K562 (cell line): ENCODE results near the gene OR13J1. TPM values are rescaled to one million over a fixed set of nuclear protein-coding genes. Genes with fewer than 3 reads are reported as not detected.

Source experiments
- ATAC-seq: fragments of 200-7000 bp; cut with Tn5 transposase; 3 replicates; pipeline ENCODE4 v1.9.1; 2020; ENCODE audit warnings: moderate library complexity
- BruUV-seq: library from RNA; stranded (reverse); fragments of 400-500 nt; replicated peaks from 2 replicates; lab custom pipeline; 2021; lab: Mats Ljungman, UMichigan
- CTCF ChIA-PET: fragments of 300-600 bp; formaldehyde crosslinking; extraction: SDS; loops from one replicate; lab custom pipeline; 2021; ENCODE audit warnings: low intra/inter-chr PET ratio; lab: Yijun Ruan, JAX
- POLR2A ChIA-PET: fragments of 300-600, 350-650 bp; sonication (Branson Sonifier 250); formaldehyde crosslinking; extraction: SDS; loops from one replicate; lab custom pipeline; 2021; ENCODE audit warnings: antibody characterized with exemption, inconsistent platforms; lab: Yijun Ruan, JAX
- DNase-seq, 4 experiments: peaks; one replicate each; pipeline versions ENCODE4 v3.0.0 to v3.0.0-alpha.2; 2011 to 2018; ENCODE audit warnings: low spot score in 3 of 4, mixed read lengths in 3 of 4; ENCODE audit errors: extremely low read depth in 1 of 4
- FAIRE-seq: peaks from 2 replicates; lab custom pipeline; 2011; peaks lifted over from hg19 to GRCh38; lab: Jason Lieb, UNC
- H2AFZ ChIP-seq: 2 replicates; pipeline ENCODE4 v1.6.0; 2011; ENCODE audit warnings: low read depth, low read length, control low read depth, inconsistent platforms
- H3K27ac ChIP-seq: fragments of 200-600 bp; 3 replicates; pipeline ENCODE4 v1.8.0; 2011; ENCODE audit warnings: low read depth, mild to moderate bottlenecking, control low read depth, inconsistent platforms, low read length, moderate library complexity, mixed read lengths; ENCODE audit errors: extremely low read depth
- H3K27me3 ChIP-seq, 2 experiments: fragments of 300-600 bp in 1 of 2; 2 replicates in 1 of 2; 3 replicates in 1 of 2; pipeline versions ENCODE4 v1.6.0 to v1.8.0; 2011; ENCODE audit warnings: inconsistent platforms in 2 of 2, low read length in 2 of 2, mild to moderate bottlenecking in 1 of 2, mixed read lengths in 1 of 2, moderate library complexity in 1 of 2; ENCODE audit not compliant: control insufficient read depth in 2 of 2, insufficient read depth in 2 of 2
- H3K36me3 ChIP-seq: fragments of 300-600 bp; 3 replicates; pipeline ENCODE4 v1.8.0; 2011; ENCODE audit warnings: mild to moderate bottlenecking, low read length, inconsistent platforms; ENCODE audit not compliant: control insufficient read depth, insufficient read depth
- H3K4me1 ChIP-seq, 2 experiments: fragments of 200-600 bp in 1 of 2; replicated peaks in 1 of 2; 2 replicates in 1 of 2; 3 replicates in 1 of 2; pipeline versions ENCODE4 v1.5.1 to v1.8.0; 2011; ENCODE audit warnings: inconsistent platforms in 2 of 2, low read length in 2 of 2, mild to moderate bottlenecking in 1 of 2, mixed read lengths in 1 of 2, moderate library complexity in 1 of 2; ENCODE audit not compliant: control insufficient read depth in 2 of 2, insufficient read depth in 2 of 2
- H3K4me2 ChIP-seq: 2 replicates; pipeline ENCODE4 v1.6.1; 2011; ENCODE audit warnings: low read length, control low read depth, inconsistent platforms, mixed read lengths; ENCODE audit not compliant: insufficient read depth
- H3K4me3 ChIP-seq: fragments of 200-600 bp; sonication (generic), shearing (Covaris generic); 2 replicates; pipeline ENCODE4 v1.5.1; 2016; ENCODE audit warnings: control low read depth, inconsistent platforms
- H3K79me2 ChIP-seq: fragments of 200-600 bp; 3 replicates; pipeline ENCODE4 v1.8.0; 2011; ENCODE audit warnings: low read length, inconsistent platforms; ENCODE audit not compliant: control insufficient read depth, insufficient read depth
- H3K9ac ChIP-seq, 2 experiments: 2 replicates each; pipeline versions ENCODE4 v1.6.0 to v1.6.1; 2011; ENCODE audit warnings: low read depth in 2 of 2, low read length in 2 of 2, control low read depth in 1 of 2, inconsistent platforms in 1 of 2, mild to moderate bottlenecking in 1 of 2, mixed read lengths in 1 of 2; ENCODE audit not compliant: insufficient read depth in 1 of 2
- H3K9me1 ChIP-seq: one replicate; pipeline ENCODE4 v1.6.0; 2011; ENCODE audit warnings: inconsistent platforms, mild to moderate bottlenecking, low read length, moderate library complexity; ENCODE audit not compliant: control insufficient read depth, insufficient read depth
- H3K9me3 ChIP-seq: replicated peaks from 2 replicates; pipeline ENCODE4 v1.5.1; 2011; ENCODE audit warnings: low read depth, low read length, inconsistent platforms; ENCODE audit not compliant: control insufficient read depth, insufficient read depth
- H4K20me1 ChIP-seq: replicated peaks from 2 replicates; pipeline ENCODE4 v1.6.1; 2011; ENCODE audit warnings: low read length, inconsistent platforms, mixed read lengths; ENCODE audit not compliant: control insufficient read depth, insufficient read depth
- ARID3B ChIP-seq: fragments of 250-450 bp; sonication (Bioruptor Pico); IDR thresholded peaks from 2 replicates; pipeline ENCODE4 v1.4.0; 2020; ENCODE audit warnings: borderline replicate concordance
- CSDE1 ChIP-seq, 2 experiments: fragments of 450-650 bp; IDR thresholded peaks; 2 replicates each; pipeline ENCODE4 v1.6.1; 2016; ENCODE audit warnings: mild to moderate bottlenecking in 1 of 2
- HNRNPH1 ChIP-seq: fragments of 200-400 bp; formaldehyde crosslinking; optimal IDR thresholded peaks from 2 replicates; pipeline ENCODE3; 2017; ENCODE audit warnings: low read depth, mild to moderate bottlenecking, low read length, moderate library complexity
- NR2C2 ChIP-seq, 2 experiments: fragments of 200-800 bp in 1 of 2; sonication (Bioruptor generic) in 1 of 2; sonication (generic) in 1 of 2; formaldehyde crosslinking in 1 of 2; IDR thresholded peaks; 2 replicates each; pipeline versions ENCODE4 v1.6.1 to v1.8.0; 2016 to 2022; ENCODE audit warnings: mild to moderate bottlenecking in 1 of 2, missing compliant biosample characterization in 1 of 2, missing genetic modification characterization in 1 of 2, missing genetic modification reagents in 1 of 2
- XRCC3 ChIP-seq: fragments of 450-650 bp; IDR thresholded peaks from 2 replicates; pipeline ENCODE4 v1.6.1; 2017; ENCODE audit warnings: mild to moderate bottlenecking, moderate library complexity
- ZC3H8 ChIP-seq: fragments of 450-650 bp; IDR thresholded peaks from 2 replicates; pipeline ENCODE4 v1.6.1; 2017
- ZNF311 ChIP-seq: fragments of 250-450 bp; sonication (Bioruptor Pico); IDR thresholded peaks from 2 replicates; pipeline ENCODE4 v1.4.0; 2020; ENCODE audit warnings: mild to moderate bottlenecking, moderate library complexity
- ZNF551 ChIP-seq: fragments of 250-450 bp; sonication (Bioruptor Pico); IDR thresholded peaks from 2 replicates; pipeline ENCODE4 v1.5.0; 2021; ENCODE audit warnings: mild to moderate bottlenecking, moderate library complexity
- WGBS: fragments of 100-300 bp; shearing (Covaris generic); methylation state at CpG from one replicate; pipeline ENCODE4 v1.1.6; 2016; ENCODE audit warnings: low coverage, mixed read lengths; ENCODE audit not compliant: insufficient coverage; ENCODE audit errors: missing lambda C conversion rate; 5-methylcytosine and 5-hydroxymethylcytosine counted together
- in situ Hi-C: fragments of 300-500 bp; cut with MboI; formaldehyde crosslinking; loops from 4 replicates; pipeline ENCODE4 v1.15.0; 2018; ENCODE audit warnings: inconsistent platforms, mixed read lengths
- intact Hi-C: fragments of 100-400 bp; cut with micrococcal nuclease; formaldehyde crosslinking; loops from 2 replicates; pipeline ENCODE4 v1.14.2; 2022
- polyA plus RNA-seq, 8 experiments: library from polyadenylated mRNA; depleted of rRNA in 4 of 8; stranded (reverse) in 5 of 8; unstranded in 3 of 8; fragments of >200 nt; fragmentation: Nextera tagmentation in 2 of 8; fragmentation: Illumina TruSeq in 1 of 8; extraction: Ambion mirVana in 2 of 8; extraction: Trizol in 1 of 8; gene quantifications; 2 replicates each; pipeline versions ENCODE4 v1.2.1 to v1.2.3, GENCODE V29; 2011 to 2014; ENCODE audit warnings: inconsistent platforms in 1 of 8, missing spikeins in 1 of 8
- total RNA-seq, 7 experiments: library from RNA; depleted of rRNA in 6 of 7; stranded (reverse); fragments of >200 nt in 6 of 7; fragmentation: Illumina TruSeq in 2 of 7; extraction: Trizol in 2 of 7; gene quantifications; 2 replicates each; pipeline versions ENCODE4 v1.2.1 to v1.2.3, GENCODE V29; 2011 to 2021; ENCODE audit warnings: low replicate concordance in 1 of 7
- TF ChIP-seq, protein P1 (sequence below), 2 experiments: IDR thresholded peaks in 1 of 2; conservative IDR thresholded peaks in 1 of 2; 2 replicates each; pipeline ENCODE4 v1.6.1; 2016; ENCODE audit warnings: low read depth in 2 of 2, mild to moderate bottlenecking in 1 of 2, missing compliant biosample characterization in 1 of 2, missing genetic modification characterization in 1 of 2, moderate library complexity in 1 of 2
- TF ChIP-seq, protein P2 (sequence below): fragments of 450-650 bp; conservative IDR thresholded peaks from 2 replicates; pipeline ENCODE4 v1.6.1; 2016; ENCODE audit warnings: missing genetic modification characterization, low read depth, mild to moderate bottlenecking, control low read depth, missing compliant biosample characterization

Gene OR13J1
- total and polyA plus RNA-seq, 9 of the 15 experiments (the other 6 are each of a cell fraction or from before 2014, with no cell fraction given) = not detected

DNA sequence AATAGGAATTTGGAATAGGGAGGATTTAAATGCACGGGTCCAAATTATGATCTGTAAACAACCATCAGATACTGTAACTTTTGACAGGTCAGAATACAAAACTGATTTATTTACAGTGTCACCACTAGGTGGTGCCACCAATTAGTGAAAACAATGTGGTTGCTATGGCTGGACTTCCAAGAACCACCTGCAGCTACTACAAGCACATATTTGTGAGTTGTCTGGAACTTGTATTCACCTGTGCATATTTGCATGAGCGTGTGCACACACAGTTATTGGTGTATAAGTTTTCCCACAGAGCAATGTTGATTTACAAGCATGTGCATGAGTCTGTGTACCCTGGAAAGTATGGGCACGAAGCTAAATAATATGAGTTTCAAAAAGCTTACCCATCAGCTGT, 32.8 kb upstream of the OR13J1 start (continued):
- TF ChIP-seq, protein P1, sequence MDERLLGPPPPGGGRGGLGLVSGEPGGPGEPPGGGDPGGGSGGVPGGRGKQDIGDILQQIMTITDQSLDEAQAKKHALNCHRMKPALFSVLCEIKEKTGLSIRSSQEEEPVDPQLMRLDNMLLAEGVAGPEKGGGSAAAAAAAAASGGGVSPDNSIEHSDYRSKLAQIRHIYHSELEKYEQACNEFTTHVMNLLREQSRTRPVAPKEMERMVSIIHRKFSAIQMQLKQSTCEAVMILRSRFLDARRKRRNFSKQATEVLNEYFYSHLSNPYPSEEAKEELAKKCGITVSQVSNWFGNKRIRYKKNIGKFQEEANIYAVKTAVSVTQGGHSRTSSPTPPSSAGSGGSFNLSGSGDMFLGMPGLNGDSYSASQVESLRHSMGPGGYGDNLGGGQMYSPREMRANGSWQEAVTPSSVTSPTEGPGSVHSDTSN (CRISPR knock-in tag; IDR thresholded peaks at IDR 0.05; ENCODE audit: low read depth) = no peak
- TF ChIP-seq, protein P1 (tag; conservative IDR thresholded peaks at IDR 0.05; ENCODE audit: low read depth) = peak; percentile 63; the same call in 1 of the 2 replicates
- no peak for TF ChIP-seq ZNF551
- no peak for TF ChIP-seq ZC3H8

DNA sequence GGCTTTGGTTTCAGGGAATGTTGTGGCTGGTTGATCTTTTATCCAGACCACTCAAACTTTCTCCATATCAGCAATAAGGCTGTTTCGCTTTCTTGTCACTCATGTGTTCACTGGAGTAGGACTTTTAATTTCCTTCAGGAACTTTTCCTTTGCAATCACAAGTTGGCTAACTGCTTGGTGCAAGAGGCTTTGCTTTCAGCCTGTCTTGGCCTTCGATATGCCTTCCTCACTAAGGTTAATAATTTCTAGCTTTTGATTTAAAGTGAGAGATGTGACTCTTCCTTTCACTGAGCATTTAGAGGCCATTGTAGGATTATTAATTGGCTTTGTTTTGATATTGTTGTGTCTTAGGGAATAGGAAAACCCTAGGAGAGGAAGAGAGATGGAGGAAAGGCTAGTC, 28.8 kb upstream of the OR13J1 start:
- CTCF ChIA-PET = no interaction called here
- no peaks in the 10 kb centered on the region for H3K79me2 ChIP-seq
- no peak for FAIRE-seq
- no peaks in the 10 kb centered on the region for H3K4me1 ChIP-seq
- no TSS peak for BruUV-seq
- no peaks in the 10 kb centered on the region for H3K9me1 ChIP-seq
- no peaks in the 10 kb centered on the region for H4K20me1 ChIP-seq
- DNase-seq = no peak
- in situ Hi-C loops (no loop called here), intact Hi-C loops (no loop called here)
- no peak overlapping the region for H2AFZ ChIP-seq
- no peak overlapping the region for H3K27ac ChIP-seq
- 4% methylated on average over 2 of the region's 2 CpGs for WGBS
- H3K9me3 ChIP-seq = no peaks in the 10 kb centered on the region
- H3K4me2 ChIP-seq = no peak overlapping the region
- no peak overlapping the region for H3K9ac ChIP-seq
- ATAC-seq = no peak
- TF ChIP-seq ARID3B (no peak), NR2C2 (CRISPR knock-in tag; IDR thresholded peaks at IDR 0.05) (no peak), NR2C2 (tag; IDR thresholded peaks at IDR 0.05) (no peak), HNRNPH1 (no peak), CSDE1 (IDR thresholded peaks at IDR 0.05) (no peak), ZNF311 (CRISPR knock-in tag) (no peak), XRCC3 (no peak)
- TF ChIP-seq, protein P2, sequence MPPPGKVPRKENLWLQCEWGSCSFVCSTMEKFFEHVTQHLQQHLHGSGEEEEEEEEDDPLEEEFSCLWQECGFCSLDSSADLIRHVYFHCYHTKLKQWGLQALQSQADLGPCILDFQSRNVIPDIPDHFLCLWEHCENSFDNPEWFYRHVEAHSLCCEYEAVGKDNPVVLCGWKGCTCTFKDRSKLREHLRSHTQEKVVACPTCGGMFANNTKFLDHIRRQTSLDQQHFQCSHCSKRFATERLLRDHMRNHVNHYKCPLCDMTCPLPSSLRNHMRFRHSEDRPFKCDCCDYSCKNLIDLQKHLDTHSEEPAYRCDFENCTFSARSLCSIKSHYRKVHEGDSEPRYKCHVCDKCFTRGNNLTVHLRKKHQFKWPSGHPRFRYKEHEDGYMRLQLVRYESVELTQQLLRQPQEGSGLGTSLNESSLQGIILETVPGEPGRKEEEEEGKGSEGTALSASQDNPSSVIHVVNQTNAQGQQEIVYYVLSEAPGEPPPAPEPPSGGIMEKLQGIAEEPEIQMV (tag) = no peak
- TF ChIP-seq, all 486 proteins: peak for 0
- Histone ChIP-seq H3K36me3 (no peaks in the 10 kb centered on the region), H3K27me3 (no peaks in the 10 kb centered on the region; a peak in 1 of 5 replicates), H3K4me3 (no peak overlapping the region)
- POLR2A ChIA-PET = interaction anchor here (0.7 kb wide), 1 partner anchor 555 kb away, joined by 3 read pairs; no protein-coding TSS in a partner anchor
